ENCODE data around the gene SP2. TPM values are rescaled to one million over a fixed set of nuclear protein-coding genes. Genes with fewer than 3 reads are reported as not detected.

The SP2 gene
- total and polyA plus RNA-seq, 3 experiments from 2014 or later, result 13.4 to 22.1 (median 21.5) TPM

- Histone ChIP-seq H3K27me3 (ENCODE audit: insufficient read depth, low read length, poor library complexity, severe bottlenecking) (no peaks in the 10 kb centered on the region), H3K27ac (ENCODE audit: low read depth, low read length) (no peak overlapping the region), H3K4me3 (ENCODE audit: low read length) (no peak overlapping the region), H3K9me3 (ENCODE audit: low read length) (no peaks in the 10 kb centered on the region), H3K36me3 (ENCODE audit: insufficient read depth, low read length) (peaks cover 11% of the 10 kb centered on the region), H3K4me1 (ENCODE audit: insufficient read depth, low read length) (no peaks in the 10 kb centered on the region)
- Mint-ChIP-seq H3K36me3 (peaks cover 4 to 59% (median 12%) of the 10 kb centered on the region in 3 donors), H3K4me1 (peaks cover 43 to 68% (median 64%) of the 10 kb centered on the region in 3 donors), H3K4me3 (no peak overlapping the region), H3K27me3 (no peaks in the 10 kb centered on the region), H3K27ac (peak overlapping the region in 2 of 8 donors; percentile 25 to 47), H3K9me3 (no peaks in the 10 kb centered on the region)
- CTCF ChIA-PET, result no interaction called here
- POLR2A ChIA-PET, result no interaction called here
- DNase-seq, result no peak
Observed at GRCh38 chr17:47906443-47906842, 10.4 kb downstream of the SP2 start.

- Mint-ChIP-seq H3K4me3 (no peak overlapping the region), H3K4me1 (peaks cover 36 to 66% (median 52%) of the 10 kb centered on the region in 3 donors), H3K27ac (peak overlapping the region in 3 of 8 donors; percentile 59 to 81 (median 61)), H3K27me3 (no peaks in the 10 kb centered on the region), H3K36me3 (peaks cover 4 to 51% (median 12%) of the 10 kb centered on the region in 3 donors), H3K9me3 (no peaks in the 10 kb centered on the region)
- no peaks in the 10 kb centered on the region for H3K27me3 ChIP-seq (ENCODE audit: insufficient read depth, low read length, poor library complexity, severe bottlenecking)
- no peaks in the 10 kb centered on the region for H3K9me3 ChIP-seq (ENCODE audit: low read length)
- ChIA-PET CTCF (interaction anchor here (0.5 kb wide), 1 partner anchor 41 kb away, joined by 3 read pairs; no protein-coding TSS in a partner anchor), POLR2A (no interaction called here)
- H3K4me3 ChIP-seq (ENCODE audit: low read length), result no peak overlapping the region
- H3K36me3 ChIP-seq (ENCODE audit: insufficient read depth, low read length), result peaks cover 11% of the 10 kb centered on the region
- DNase-seq, result no peak
- H3K4me1 ChIP-seq (ENCODE audit: insufficient read depth, low read length), result no peaks in the 10 kb centered on the region
- no peak overlapping the region for H3K27ac ChIP-seq (ENCODE audit: low read depth, low read length)
Observed at GRCh38 chr17:47907932-47908562, 12.0 kb downstream of the SP2 start.

GRCh38 chr17:47913050-47913449, 17.0 kb downstream of the SP2 start:
- peaks cover 18 to 45% (median 25%) of the 10 kb centered on the region in 3 donors for H3K4me1 Mint-ChIP-seq
- ChIA-PET CTCF (no interaction called here), POLR2A (no interaction called here)
- DNase-seq, result no peak
- peaks cover 7% of the 10 kb centered on the region for H3K36me3 ChIP-seq (ENCODE audit: insufficient read depth, low read length)
- no peaks in the 10 kb centered on the region for H3K9me3 ChIP-seq (ENCODE audit: low read length)
- H3K4me3 Mint-ChIP-seq, result no peak overlapping the region
- no peak overlapping the region for H3K4me3 ChIP-seq (ENCODE audit: low read length)
- H3K27me3 Mint-ChIP-seq, result peaks cover 0 to 1% of the 10 kb centered on the region in 2 donors
- H3K4me1 ChIP-seq (ENCODE audit: insufficient read depth, low read length), result no peaks in the 10 kb centered on the region
- no peaks in the 10 kb centered on the region for H3K27me3 ChIP-seq (ENCODE audit: insufficient read depth, low read length, poor library complexity, severe bottlenecking)
- H3K27ac Mint-ChIP-seq, result no peak overlapping the region
- H3K36me3 Mint-ChIP-seq, result peaks cover 0 to 56% (median 12%) of the 10 kb centered on the region in 3 donors
- no peaks in the 10 kb centered on the region for H3K9me3 Mint-ChIP-seq
- H3K27ac ChIP-seq (ENCODE audit: low read depth, low read length), result no peak overlapping the region

GRCh38 chr17:47914306-47914948, 18.4 kb downstream of the SP2 start:
- Mint-ChIP-seq H3K4me1 (peaks cover 15 to 38% (median 20%) of the 10 kb centered on the region in 3 donors), H3K9me3 (no peaks in the 10 kb centered on the region), H3K36me3 (peaks cover 0 to 55% (median 10%) of the 10 kb centered on the region in 3 donors), H3K27ac (peak overlapping the region in 6 of 8 donors; percentile 44 to 89 (median 62)), H3K27me3 (peaks cover 0 to 1% of the 10 kb centered on the region in 2 donors), H3K4me3 (no peak overlapping the region)
- DNase-seq, result no peak
- peaks cover 7% of the 10 kb centered on the region for H3K36me3 ChIP-seq (ENCODE audit: insufficient read depth, low read length)
- no peak overlapping the region for H3K27ac ChIP-seq (ENCODE audit: low read depth, low read length)
- no peaks in the 10 kb centered on the region for H3K27me3 ChIP-seq (ENCODE audit: insufficient read depth, low read length, poor library complexity, severe bottlenecking)
- H3K9me3 ChIP-seq (ENCODE audit: low read length), result no peaks in the 10 kb centered on the region
- ChIA-PET POLR2A (interaction anchor here (0.9 kb wide), 1 partner anchor 19 kb away, joined by 5 read pairs; the partner anchor contains the start of gene SP2), CTCF (no interaction called here)
- H3K4me3 ChIP-seq (ENCODE audit: low read length), result no peak overlapping the region
- no peaks in the 10 kb centered on the region for H3K4me1 ChIP-seq (ENCODE audit: insufficient read depth, low read length)

GRCh38 chr17:47915776-47916398, 19.9 kb downstream of the SP2 start:
- Mint-ChIP-seq H3K4me1 (peaks cover 12 to 27% (median 16%) of the 10 kb centered on the region in 3 donors), H3K27ac (peak overlapping the region in 6 of 8 donors; percentile 26 to 90 (median 66)), H3K36me3 (peaks cover 0 to 53% (median 8%) of the 10 kb centered on the region in 3 donors), H3K4me3 (no peak overlapping the region), H3K27me3 (peaks cover 0 to 1% of the 10 kb centered on the region in 2 donors), H3K9me3 (no peaks in the 10 kb centered on the region)
- no peak for DNase-seq
- ChIA-PET POLR2A (no interaction called here), CTCF (no interaction called here)
- no peaks in the 10 kb centered on the region for H3K27me3 ChIP-seq (ENCODE audit: insufficient read depth, low read length, poor library complexity, severe bottlenecking)
- no peak overlapping the region for H3K4me3 ChIP-seq (ENCODE audit: low read length)
- no peaks in the 10 kb centered on the region for H3K4me1 ChIP-seq (ENCODE audit: insufficient read depth, low read length)
- no peak overlapping the region for H3K27ac ChIP-seq (ENCODE audit: low read depth, low read length)
- peaks cover 9% of the 10 kb centered on the region for H3K36me3 ChIP-seq (ENCODE audit: insufficient read depth, low read length)
- no peaks in the 10 kb centered on the region for H3K9me3 ChIP-seq (ENCODE audit: low read length)

- DNase-seq, result no peak
- H3K27me3 ChIP-seq (ENCODE audit: insufficient read depth, low read length, poor library complexity, severe bottlenecking), result no peaks in the 10 kb centered on the region
- H3K4me1 ChIP-seq (ENCODE audit: insufficient read depth, low read length), result no peaks in the 10 kb centered on the region
- no peak overlapping the region for H3K4me3 Mint-ChIP-seq
- H3K9me3 Mint-ChIP-seq, result no peaks in the 10 kb centered on the region
- H3K36me3 Mint-ChIP-seq, result peaks cover 0 to 57% (median 10%) of the 10 kb centered on the region in 3 donors
- peak overlapping the region in 5 of 8 donors; percentile 26 to 90 (median 69) for H3K27ac Mint-ChIP-seq
- ChIA-PET CTCF (no interaction called here), POLR2A (no interaction called here)
- H3K27me3 Mint-ChIP-seq, result peaks cover 0 to 1% of the 10 kb centered on the region in 2 donors
- no peak overlapping the region for H3K4me3 ChIP-seq (ENCODE audit: low read length)
- H3K9me3 ChIP-seq (ENCODE audit: low read length), result no peaks in the 10 kb centered on the region
- peaks cover 12 to 27% (median 16%) of the 10 kb centered on the region in 3 donors for H3K4me1 Mint-ChIP-seq
- H3K36me3 ChIP-seq (ENCODE audit: insufficient read depth, low read length), result peaks cover 12% of the 10 kb centered on the region
- H3K27ac ChIP-seq (ENCODE audit: low read depth, low read length), result no peak overlapping the region
Observed at GRCh38 chr17:47916489-47917208, 20.6 kb downstream of the SP2 start.

- POLR2A ChIA-PET, result no interaction called here
- Mint-ChIP-seq H3K9me3 (no peaks in the 10 kb centered on the region), H3K27me3 (peaks cover 0 to 1% of the 10 kb centered on the region in 2 donors)
Observed at GRCh38 chr17:47917581-47917980, 21.5 kb downstream of the SP2 start.

More at GRCh38 chr17:47917581-47917980, 21.5 kb downstream of the SP2 start:
- no peak overlapping the region for H3K4me3 ChIP-seq (ENCODE audit: low read length)
- Mint-ChIP-seq H3K4me3 (no peak overlapping the region), H3K36me3 (peaks cover 0 to 63% (median 14%) of the 10 kb centered on the region in 3 donors), H3K4me1 (peaks cover 12 to 21% (median 15%) of the 10 kb centered on the region in 3 donors), H3K27ac (peak overlapping the region in 3 of 8 donors; percentile 26 to 59 (median 43))
- CTCF ChIA-PET, result no interaction called here
- H3K4me1 ChIP-seq (ENCODE audit: insufficient read depth, low read length), result no peaks in the 10 kb centered on the region
- DNase-seq, result no peak
- no peaks in the 10 kb centered on the region for H3K9me3 ChIP-seq (ENCODE audit: low read length)
- peaks cover 12% of the 10 kb centered on the region for H3K36me3 ChIP-seq (ENCODE audit: insufficient read depth, low read length)
- no peaks in the 10 kb centered on the region for H3K27me3 ChIP-seq (ENCODE audit: insufficient read depth, low read length, poor library complexity, severe bottlenecking)
- H3K27ac ChIP-seq (ENCODE audit: low read depth, low read length), result no peak overlapping the region
